HG03442 (cell line): ENCODE results near the gene PNPLA5.
"Not testable (repeated sequence)": the region's sequence is repeated elsewhere in the genome, so short reads cannot be mapped to it uniquely, and the experiment has no call there.

ENCODE experiments used
- ATAC-seq: cut with Tn5 transposase; IDR thresholded peaks from one replicate; pipeline ENCODE4 v1.9.1; 2021; ENCODE audit warnings: mild to moderate bottlenecking, moderate library complexity; ENCODE audit not compliant: unreplicated experiment

Gene PNPLA5

DNA sequence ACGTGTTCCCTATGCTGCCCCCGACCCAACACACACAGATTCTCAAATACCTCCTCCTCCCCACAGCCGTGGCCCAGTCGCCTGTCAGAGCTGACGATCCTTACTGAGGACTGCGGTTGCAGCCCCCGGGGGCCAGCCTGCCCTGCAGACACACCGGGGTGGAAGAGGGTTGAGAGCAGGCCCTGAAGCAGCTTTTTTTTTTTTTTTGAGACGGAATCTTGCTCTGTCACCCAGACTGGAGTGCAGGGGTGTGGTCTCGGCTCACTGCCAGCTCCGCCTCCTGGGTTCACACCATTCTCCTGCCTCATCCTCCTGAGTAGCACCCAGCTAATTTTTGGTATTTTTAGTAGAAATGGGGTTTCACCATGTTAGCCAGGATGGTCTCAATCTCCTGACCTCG lies 11.2 kb upstream of the PNPLA5 start:
- ATAC-seq: not testable (repeated sequence)

GRCh38 chr22:43901976-43902643 lies 10.3 kb upstream of the PNPLA5 start:
- ATAC-seq: no peak

DNA sequence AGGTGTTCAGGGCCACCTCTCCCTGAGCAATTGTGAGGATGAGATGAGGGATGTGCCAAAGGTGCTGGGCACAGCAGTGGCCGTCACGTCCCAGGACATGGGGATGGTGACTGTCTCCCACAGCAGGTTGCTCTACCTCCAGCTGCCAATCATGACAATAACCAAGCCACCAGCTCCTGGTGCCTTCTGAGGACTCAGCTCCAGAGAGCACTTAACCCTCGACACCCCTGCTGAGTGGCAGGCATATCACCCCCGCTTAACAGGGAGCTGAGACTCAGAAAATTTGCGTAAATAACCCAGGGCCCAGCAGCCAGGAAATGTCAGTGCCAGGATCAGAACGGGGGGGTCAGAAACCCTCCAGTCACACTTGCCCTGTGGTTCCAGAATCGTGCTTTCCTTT lies 8.4 kb upstream of the PNPLA5 start:
- no peak for ATAC-seq

DNA sequence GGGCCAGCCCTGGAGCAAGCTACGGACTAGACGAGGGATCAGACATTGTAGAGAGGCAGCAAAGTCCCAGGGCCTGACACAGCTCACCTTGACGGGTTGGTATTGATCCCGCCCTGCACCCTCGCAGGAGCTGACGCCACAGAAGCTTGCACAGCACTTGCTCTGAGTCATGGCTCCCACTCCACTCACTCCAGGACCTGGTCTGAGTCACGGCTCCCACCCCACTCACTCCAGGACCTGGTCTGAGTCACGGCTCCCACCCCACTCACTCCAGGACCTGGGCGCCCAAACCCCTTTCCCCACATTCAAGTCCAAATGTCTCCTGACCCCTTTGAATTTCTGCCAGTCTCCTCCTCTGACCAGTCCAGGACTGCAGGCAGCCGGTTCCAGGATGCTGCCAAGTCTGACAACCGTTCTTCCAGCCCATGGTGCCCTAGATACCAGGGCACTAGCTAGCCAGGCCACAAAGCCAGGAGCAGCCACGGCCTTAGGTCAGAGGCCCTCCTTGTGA lies 6.0 kb upstream of the PNPLA5 start:
- no peak for ATAC-seq

GRCh38 chr22:43895986-43896645 lies 4.3 kb upstream of the PNPLA5 start:
- no peak for ATAC-seq

DNA sequence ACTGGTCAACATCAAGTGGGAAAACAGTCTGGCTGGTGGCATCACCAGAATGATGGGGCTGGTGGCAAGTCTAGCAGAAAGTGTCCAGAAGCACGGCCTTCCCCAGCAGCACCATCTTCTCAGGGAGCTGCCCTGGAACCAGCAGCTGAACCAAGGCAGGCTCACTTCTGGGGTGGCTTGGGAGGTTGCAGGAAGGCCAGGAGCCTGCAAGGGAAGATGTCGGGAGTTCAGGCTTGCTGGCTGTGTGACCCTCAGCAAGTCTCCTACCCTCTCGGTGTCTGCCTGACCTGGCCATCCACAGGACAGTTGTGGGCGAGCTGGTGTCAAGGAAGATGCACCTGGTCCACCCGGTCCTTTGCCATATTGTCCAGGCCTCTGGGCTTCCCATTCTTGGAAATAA lies 2.3 kb upstream of the PNPLA5 start:
- ATAC-seq: no peak

- ATAC-seq: no peak
Measured at GRCh38 chr22:43893266-43893665, 1.5 kb upstream of the PNPLA5 start.

- no peak for ATAC-seq
Measured at GRCh38 chr22:43892183-43892894, 526 bp upstream of the PNPLA5 start.

DNA sequence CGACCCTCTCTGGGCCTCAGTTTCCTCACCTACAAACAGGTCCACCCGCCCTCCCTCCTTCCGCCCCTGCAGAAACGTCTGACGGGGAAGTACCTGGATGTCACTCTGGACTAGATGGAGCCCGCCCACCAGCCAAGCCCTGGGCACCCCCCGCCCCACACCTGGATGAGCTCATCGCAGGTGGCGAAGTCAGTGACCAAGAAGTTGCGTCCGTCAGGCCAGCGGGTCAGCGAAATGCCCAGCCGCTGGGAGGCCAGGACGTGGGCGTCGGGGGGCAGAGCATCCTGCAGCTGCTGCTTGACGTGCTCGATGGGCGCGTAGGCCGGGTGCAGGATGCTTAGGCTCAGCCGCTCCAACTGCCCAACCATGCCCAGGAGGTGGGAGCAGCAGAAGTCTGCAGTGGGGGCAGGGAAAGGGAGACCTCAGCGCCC lies 897 bp downstream of the PNPLA5 start:
- no peak for ATAC-seq

DNA sequence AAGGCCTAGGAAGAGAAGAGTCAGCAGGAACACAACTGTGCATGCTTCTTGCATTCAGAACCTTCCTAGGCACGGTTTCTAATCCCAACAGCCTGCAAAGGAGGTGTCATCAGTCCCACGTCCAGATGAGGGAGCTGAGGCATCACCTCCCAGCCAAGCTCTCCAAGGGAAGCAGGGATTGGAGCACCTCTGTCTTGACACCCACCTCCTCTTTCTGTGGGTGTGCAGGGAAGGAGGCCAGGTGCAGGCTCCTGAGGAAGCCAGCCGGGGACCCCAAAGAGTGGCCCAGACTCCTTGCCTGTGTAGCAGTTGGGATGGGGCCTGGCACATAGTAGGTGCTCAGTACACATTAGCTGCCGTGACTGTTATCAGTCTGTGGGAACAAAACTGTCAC lies 2.0 kb downstream of the PNPLA5 start:
- ATAC-seq: no peak

DNA sequence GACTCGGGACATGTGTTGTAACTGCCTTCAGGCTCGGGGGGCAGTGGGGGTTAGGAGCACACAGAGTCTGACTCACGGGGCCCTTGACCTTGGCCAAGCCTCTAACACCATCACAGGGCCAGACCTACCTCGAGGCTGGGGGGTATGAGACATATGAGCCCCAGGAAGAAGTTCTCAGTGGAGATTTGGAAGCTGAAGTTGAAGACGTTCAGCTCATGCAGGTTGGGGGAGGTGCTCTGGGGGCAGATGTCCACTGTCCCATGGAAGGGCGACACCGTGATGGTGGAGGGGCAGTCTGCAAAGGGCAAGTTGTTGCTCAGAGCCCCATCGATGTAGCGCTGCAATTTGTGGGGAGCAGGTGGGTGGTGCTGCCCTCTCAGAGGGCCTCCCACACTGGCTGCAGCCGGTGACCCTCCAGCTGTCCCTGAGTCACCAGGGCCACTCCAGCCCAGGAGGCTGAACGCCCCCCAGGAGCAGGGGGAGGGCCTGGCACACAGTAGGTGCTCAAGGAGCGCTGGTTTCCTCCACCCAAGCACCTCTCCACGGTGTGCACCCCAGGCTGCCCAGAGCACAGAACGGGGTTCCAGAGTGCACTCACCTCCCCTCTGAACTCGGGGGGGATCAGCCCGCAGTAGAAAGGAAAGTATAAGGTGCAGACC lies 2.5 kb downstream of the PNPLA5 start:
- no peak for ATAC-seq

DNA sequence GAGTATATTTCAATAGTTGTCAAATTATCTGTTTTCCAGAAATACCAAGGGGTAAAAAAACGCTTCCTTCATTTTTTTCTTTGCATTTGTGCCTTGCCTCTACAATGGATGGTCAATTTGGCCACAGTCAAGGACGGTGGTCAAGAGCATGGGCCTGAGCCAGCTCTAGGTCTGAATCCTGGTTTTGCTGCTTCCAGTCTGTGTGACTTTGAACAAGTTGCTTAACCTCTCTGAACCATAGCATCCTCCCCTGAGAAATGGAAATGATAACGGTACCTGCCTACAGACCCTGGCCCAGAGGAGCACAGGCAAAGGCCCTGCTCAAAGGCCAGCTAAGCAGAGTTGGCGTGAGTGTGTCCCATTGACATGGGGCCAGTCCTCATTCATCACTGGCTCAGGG lies 3.1 kb downstream of the PNPLA5 start:
- no peak for ATAC-seq

GRCh38 chr22:43887391-43887790 lies 4.4 kb downstream of the PNPLA5 start:
- ATAC-seq: no peak

DNA sequence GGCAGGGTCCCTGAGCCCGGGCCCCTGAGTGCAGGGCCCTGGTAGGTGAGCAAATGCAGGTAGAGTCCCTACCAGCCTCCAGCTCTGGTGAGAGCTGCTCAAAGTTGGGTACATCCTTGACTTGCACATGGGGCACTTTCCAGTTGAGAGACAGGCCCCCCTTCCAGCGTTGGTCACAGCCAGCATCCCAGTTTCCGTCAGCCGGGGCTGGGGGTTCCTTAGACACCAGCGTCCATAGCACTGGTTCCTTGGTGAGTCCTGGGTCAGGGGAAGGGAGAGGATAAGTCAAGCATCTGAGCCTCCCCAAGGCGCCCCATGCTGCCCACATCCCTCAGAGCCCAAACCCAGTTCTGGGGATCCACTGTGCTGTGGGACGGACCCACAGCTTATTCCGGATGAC lies 5.6 kb downstream of the PNPLA5 start:
- no peak for ATAC-seq

DNA sequence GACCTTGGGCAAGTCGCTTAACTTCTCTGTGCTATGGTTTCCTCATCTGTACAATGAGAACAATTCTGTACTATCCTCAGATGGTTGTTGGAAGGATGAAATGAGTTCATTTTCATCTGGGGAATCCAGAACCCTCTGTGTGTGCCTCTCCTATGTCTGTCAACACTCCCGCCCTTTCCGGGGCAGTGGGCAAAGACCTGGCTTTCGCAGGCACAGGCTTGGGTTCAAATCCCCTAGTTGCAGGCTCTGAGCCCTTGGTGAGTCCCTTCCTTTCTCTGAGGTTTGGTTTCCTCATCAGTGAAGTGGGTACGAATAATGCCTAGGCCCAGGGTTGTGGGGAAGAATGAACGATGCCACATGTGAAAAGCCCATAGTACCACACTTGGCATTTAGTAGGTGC lies 6.0 kb downstream of the PNPLA5 start:
- ATAC-seq: no peak

DNA sequence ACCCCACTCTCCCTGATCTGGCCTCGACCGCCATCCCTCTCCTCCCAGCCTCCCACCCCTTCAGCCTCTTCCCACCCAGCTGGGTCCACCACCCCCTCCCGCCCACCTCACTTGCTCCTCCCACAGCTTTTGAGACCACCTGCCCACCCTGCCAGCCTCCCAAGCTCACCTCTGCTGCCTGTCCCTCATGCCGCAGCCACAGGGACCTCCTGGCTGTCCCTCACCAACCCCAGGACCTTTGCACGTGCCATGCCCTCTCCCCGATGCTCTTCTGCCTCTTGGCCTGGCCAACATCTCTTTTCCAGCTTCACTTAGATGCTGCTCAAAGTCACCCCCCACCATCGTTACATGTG lies 6.5 kb downstream of the PNPLA5 start:
- ATAC-seq: no peak

DNA sequence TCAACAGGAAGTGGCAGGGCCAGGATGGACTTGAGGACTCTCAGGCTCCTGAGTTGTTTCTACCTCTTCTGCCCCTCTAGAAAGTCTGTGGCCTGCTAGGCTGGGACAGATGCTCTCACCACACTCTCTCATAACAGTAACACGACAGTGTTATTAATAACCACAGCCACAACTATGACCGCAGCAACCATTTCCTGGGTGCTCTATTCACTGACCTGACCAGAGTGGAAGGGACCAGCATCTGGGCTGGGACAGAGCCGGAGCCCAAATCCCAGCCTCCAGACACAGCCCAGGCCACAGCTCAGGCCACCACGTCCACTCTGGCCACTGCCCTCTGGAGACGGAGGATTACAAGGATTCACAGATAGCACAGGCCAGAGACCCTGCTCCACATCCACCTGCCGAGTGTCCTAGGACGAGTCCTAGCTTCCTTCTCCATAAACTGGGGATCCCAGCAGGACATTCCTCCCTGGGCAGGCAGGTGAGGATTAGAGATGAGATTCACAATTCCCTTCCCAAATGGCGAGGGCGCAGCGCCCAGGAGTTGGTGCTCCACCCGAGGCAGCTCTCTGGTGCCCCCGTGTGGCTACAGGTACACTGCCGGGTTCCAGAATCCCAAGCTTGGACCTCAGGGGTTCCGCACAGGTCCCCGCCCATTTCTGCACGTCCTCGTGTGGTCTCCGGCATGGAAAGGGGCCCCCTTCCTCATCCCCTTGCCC lies 7.1 kb downstream of the PNPLA5 start:
- ATAC-seq: peak; percentile 73

DNA sequence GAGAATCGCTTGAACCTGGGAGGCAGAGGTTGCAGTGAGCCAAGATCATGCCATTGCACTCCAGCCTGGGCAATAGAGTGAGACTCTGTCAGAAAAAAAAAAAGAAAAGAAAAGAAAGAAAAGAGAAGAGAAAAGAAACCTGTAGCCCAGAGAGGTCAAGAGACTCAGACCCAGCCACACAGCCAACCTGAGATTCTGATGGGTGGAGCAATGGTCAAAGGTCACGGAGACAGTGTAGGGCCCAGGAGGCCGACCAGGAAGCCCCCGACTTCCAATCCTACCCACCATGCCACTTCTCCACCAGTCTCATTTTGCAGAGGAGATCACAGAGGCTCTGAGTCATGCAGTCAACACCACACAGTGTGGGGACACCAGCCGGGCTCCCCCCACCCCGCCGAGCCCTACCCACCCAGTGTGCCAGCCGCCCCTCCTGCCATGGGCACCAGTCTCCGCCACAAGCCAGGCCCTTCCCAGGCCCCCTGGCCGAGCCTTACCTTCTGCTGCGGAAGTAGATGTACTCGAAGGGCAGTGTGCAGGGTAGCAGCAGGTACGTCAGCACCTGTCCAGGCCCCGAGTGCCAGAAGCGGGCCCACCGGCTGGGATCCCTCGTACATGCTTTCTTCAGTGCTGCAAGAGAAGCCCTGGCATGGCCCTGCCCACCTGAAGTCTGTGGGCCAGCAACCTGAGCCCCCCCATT lies 7.9 kb downstream of the PNPLA5 start:
- no peak for ATAC-seq

DNA sequence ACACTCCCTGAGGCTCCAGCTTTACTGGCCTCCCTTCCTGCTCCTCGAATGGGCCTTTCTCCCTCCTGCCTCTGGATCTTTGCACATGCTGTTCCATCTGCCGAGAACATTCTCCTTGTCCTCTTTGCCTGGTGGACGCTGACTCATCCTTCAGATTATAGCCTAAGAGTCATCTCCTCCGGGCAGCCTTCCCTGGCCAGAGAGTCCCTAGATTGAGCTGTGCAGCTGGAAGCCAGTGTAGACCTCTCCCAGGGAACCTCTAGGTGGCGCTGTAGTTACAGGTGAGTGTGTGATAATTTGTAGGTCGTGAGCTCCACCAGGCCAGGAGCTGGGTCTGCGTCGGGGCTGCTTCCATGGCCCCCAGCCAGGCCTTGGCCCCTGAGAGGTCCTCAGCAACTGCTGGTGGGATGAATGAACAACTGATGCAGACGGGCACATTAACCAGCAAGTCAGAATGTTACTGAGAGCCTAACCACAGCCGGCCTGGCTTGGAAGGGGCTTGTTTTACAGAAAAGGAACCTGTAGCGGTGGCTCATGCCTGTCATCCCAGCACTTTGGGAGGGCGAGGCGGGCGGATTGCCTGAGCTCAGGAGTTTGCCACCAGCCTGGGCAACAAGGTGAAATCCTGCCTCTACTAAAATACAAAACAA lies 8.7 kb downstream of the PNPLA5 start:
- no peak for ATAC-seq
